ENCODE measurements around the gene KMT2D.

KMT2D gene

DNA sequence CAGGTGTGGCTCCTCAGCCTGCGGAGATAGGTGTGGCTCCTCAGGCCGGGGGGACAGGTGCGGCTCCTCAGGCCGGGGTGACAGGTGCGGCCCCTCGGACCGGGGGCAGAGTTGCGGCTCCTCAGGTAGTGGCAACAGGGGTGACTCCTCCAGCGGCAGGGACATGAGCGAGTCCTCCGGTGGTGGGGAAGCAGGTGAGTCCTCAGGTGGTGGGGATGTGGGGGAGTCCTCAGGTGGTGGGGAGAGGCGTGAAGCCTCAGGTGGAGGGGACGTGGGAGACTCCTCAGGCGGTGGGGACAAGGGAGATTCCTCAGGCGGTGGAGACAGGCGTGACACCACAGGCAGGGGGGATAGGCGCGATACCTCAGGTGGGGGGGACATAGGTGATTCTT is 9.2 kb downstream of the KMT2D start:
- DNase-seq, result no peak
- peaks cover 78% of the 10 kb centered on the region for H4K20me1 ChIP-seq (ENCODE audit: insufficient read depth, low read length)
- no peak overlapping the region for H2AFZ ChIP-seq (ENCODE audit: low read depth, low read length)
- no peak overlapping the region for H3K4me3 ChIP-seq (ENCODE audit: low read depth in 1 of 2, low read length in 2 of 2)
- no peak overlapping the region for H3K27ac ChIP-seq (ENCODE audit: low read length)
- no peak for TF ChIP-seq EZH2 (IDR thresholded peaks at IDR 0.05; ENCODE audit: borderline replicate concordance, low read depth, low read length, severe bottlenecking)
- no peak for TF ChIP-seq CTCF (IDR thresholded peaks at IDR 0.05; ENCODE audit: borderline replicate concordance, extremely low read depth, low read length, poor library complexity, severe bottlenecking)
- H3K4me2 ChIP-seq (ENCODE audit: insufficient read depth, low read length), result no peak overlapping the region
- H3K9me3 ChIP-seq (ENCODE audit: insufficient read depth, low read length, severe bottlenecking), result no peaks in the 10 kb centered on the region
- ATAC-seq (ENCODE audit: insufficient read depth, low read depth), result no peak
- no peaks in the 10 kb centered on the region for H3K27me3 ChIP-seq (ENCODE audit: insufficient read depth, low read length, poor library complexity)
- H3K9ac ChIP-seq (ENCODE audit: low read depth, low read length), result no peak overlapping the region
- peaks cover 60% of the 10 kb centered on the region for H3K79me2 ChIP-seq (ENCODE audit: insufficient read depth, low read length)
- H3K4me1 ChIP-seq (ENCODE audit: insufficient read depth, low read length), result peaks cover 22% of the 10 kb centered on the region
- peaks cover 98% of the 10 kb centered on the region for H3K36me3 ChIP-seq (ENCODE audit: insufficient read depth, low read length)

DNA sequence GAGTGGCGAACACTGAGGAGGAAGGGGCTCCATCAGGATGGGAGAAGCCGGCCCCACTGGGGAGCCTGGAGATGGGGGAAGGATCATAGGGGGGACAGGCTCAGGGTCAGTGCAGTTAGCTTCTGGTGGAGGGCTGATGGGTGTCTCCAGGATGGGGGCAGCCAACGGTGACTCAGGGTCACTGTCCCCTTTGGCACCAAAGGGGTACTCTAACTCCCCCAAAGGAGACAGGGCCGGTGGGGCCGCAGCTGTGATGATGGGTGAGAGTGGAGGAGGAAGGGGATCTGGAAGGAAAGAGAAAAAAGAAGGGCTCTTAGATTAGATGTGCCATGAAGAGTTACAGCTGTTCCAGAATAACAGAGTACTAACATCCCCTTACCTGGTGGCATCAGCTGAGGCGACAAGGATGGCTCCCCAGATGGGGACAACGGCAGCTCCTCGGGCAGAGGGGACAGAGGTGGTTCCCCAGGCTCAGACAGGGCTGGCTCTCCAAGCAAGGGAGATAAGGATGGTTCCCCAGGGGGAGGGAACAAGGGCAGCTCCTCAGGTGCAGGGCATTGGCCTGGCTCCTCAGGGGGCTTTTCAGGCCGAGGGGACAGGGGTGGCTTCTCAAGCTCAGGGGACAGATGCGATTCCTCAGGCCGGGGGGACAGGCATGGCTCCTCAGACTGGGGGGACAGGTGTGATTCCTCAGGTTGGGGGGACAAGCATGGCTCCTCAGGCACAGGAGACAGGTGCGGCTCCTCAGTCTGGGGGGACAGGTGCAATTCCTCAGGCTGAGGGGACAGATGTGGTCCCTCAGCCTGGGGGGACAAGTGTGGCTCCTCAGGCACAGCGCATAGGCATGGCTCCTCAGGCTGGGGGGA is 9.9 kb downstream of the KMT2D start:
- no peak for DNase-seq
- peaks cover 54% of the 10 kb centered on the region for H3K79me2 ChIP-seq (ENCODE audit: insufficient read depth, low read length)
- no peak overlapping the region for H3K27ac ChIP-seq (ENCODE audit: low read length)
- ATAC-seq (ENCODE audit: insufficient read depth, low read depth), result no peak
- H2AFZ ChIP-seq (ENCODE audit: low read depth, low read length), result no peak overlapping the region
- no peaks in the 10 kb centered on the region for H3K27me3 ChIP-seq (ENCODE audit: insufficient read depth, low read length, poor library complexity)
- peaks cover 98% of the 10 kb centered on the region for H3K36me3 ChIP-seq (ENCODE audit: insufficient read depth, low read length)
- H4K20me1 ChIP-seq (ENCODE audit: insufficient read depth, low read length), result peaks cover 72% of the 10 kb centered on the region
- no peaks in the 10 kb centered on the region for H3K9me3 ChIP-seq (ENCODE audit: insufficient read depth, low read length, severe bottlenecking)
- H3K4me1 ChIP-seq (ENCODE audit: insufficient read depth, low read length), result peaks cover 16% of the 10 kb centered on the region
- H3K9ac ChIP-seq (ENCODE audit: low read depth, low read length), result no peak overlapping the region
- no peak overlapping the region for H3K4me3 ChIP-seq (ENCODE audit: low read depth in 1 of 2, low read length in 2 of 2)
- no peak overlapping the region for H3K4me2 ChIP-seq (ENCODE audit: insufficient read depth, low read length)
- TF ChIP-seq CTCF (IDR thresholded peaks at IDR 0.05; ENCODE audit: borderline replicate concordance, extremely low read depth, low read length, poor library complexity, severe bottlenecking), result no peak
- TF ChIP-seq EZH2 (IDR thresholded peaks at IDR 0.05; ENCODE audit: borderline replicate concordance, low read depth, low read length, severe bottlenecking), result no peak

- Histone ChIP-seq H3K9me3 (ENCODE audit: insufficient read depth, low read length, severe bottlenecking) (no peaks in the 10 kb centered on the region), H3K4me3 (ENCODE audit: low read depth in 1 of 2, low read length in 2 of 2) (no peak overlapping the region), H3K4me2 (ENCODE audit: insufficient read depth, low read length) (no peak overlapping the region), H3K4me1 (ENCODE audit: insufficient read depth, low read length) (peaks cover 5% of the 10 kb centered on the region; the same call in 1 of the 2 replicates), H3K9ac (ENCODE audit: low read depth, low read length) (no peak overlapping the region), H3K27me3 (ENCODE audit: insufficient read depth, low read length, poor library complexity) (no peaks in the 10 kb centered on the region), H4K20me1 (ENCODE audit: insufficient read depth, low read length) (peaks cover 66% of the 10 kb centered on the region), H3K36me3 (ENCODE audit: insufficient read depth, low read length) (peaks cover 98% of the 10 kb centered on the region), H3K27ac (ENCODE audit: low read length) (no peak overlapping the region), H3K79me2 (ENCODE audit: insufficient read depth, low read length) (peaks cover 43% of the 10 kb centered on the region), H2AFZ (ENCODE audit: low read depth, low read length) (no peak overlapping the region)
- no peak for DNase-seq
- ATAC-seq (ENCODE audit: insufficient read depth, low read depth), result no peak
- TF ChIP-seq EZH2 (IDR thresholded peaks at IDR 0.05; ENCODE audit: borderline replicate concordance, low read depth, low read length, severe bottlenecking) (no peak), CTCF (IDR thresholded peaks at IDR 0.05; ENCODE audit: borderline replicate concordance, extremely low read depth, low read length, poor library complexity, severe bottlenecking) (no peak)
These were observed 10.9 kb downstream of the KMT2D start for GRCh38 chr12:49049566-49050224.

Measured in DND-41 (cell line).